D721Med (cell line): ENCODE measurements around the gene CDH23.

Experiments
- DNase-seq: peaks from one replicate; pipeline ENCODE4 v3.0.0; 2011; ENCODE audit warnings: low spot score; ENCODE audit not compliant: insufficient read length
- FAIRE-seq: peaks from 2 replicates; lab custom pipeline; 2011; peaks lifted over from hg19 to GRCh38; lab: Jason Lieb, UNC
- CTCF ChIP-seq: IDR thresholded peaks from 2 replicates; pipeline ENCODE4 v1.5.1; 2012; ENCODE audit warnings: mild to moderate bottlenecking, control low read depth; ENCODE audit not compliant: insufficient read depth; ENCODE audit errors: missing control alignments

Gene CDH23

GRCh38 chr10:71845410-71846405 lies 449.0 kb downstream of the CDH23 start:
- DNase-seq: no peak
- FAIRE-seq: no peak
- no peak for TF ChIP-seq CTCF

GRCh38 chr10:71846816-71847215 lies 450.1 kb downstream of the CDH23 start:
- no peak for DNase-seq
- no peak for FAIRE-seq
- no peak for TF ChIP-seq CTCF

- DNase-seq (no peak), FAIRE-seq (no peak)
- no peak for TF ChIP-seq CTCF
Measured at GRCh38 chr10:71847418-71847817, 450.7 kb downstream of the CDH23 start.

- FAIRE-seq (no peak), DNase-seq (no peak)
- no peak for TF ChIP-seq CTCF
Measured at GRCh38 chr10:71848325-71849275, 451.9 kb downstream of the CDH23 start.

GRCh38 chr10:71849461-71849908 lies 452.8 kb downstream of the CDH23 start:
- no peak for DNase-seq
- TF ChIP-seq CTCF: no peak
- no peak for FAIRE-seq

GRCh38 chr10:71850021-71850742 lies 453.5 kb downstream of the CDH23 start:
- DNase-seq: no peak
- no peak for TF ChIP-seq CTCF
- no peak for FAIRE-seq
